ENCODE measurements around the gene HK3.

DNA sequence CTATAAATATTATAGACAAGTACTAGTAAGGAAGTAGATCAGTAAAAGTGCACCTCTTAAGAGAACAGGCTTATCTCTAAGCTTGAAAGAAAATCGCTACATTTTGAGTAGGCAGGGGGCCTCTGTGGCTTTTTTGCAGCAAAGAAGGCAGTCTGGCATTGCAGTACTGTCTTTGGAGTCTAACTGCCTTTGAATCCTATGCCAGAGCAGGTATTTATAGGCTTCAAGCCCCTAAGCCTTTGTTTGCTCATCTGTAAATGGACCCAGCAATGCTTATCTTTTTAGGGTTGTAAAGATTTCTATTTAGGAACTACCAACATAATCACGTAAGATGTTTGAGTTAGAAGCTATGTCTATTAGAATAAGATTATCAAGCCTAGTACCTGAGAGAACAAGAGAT, 23.7 kb upstream of the HK3 start:
- TF ChIP-seq, protein P1, sequence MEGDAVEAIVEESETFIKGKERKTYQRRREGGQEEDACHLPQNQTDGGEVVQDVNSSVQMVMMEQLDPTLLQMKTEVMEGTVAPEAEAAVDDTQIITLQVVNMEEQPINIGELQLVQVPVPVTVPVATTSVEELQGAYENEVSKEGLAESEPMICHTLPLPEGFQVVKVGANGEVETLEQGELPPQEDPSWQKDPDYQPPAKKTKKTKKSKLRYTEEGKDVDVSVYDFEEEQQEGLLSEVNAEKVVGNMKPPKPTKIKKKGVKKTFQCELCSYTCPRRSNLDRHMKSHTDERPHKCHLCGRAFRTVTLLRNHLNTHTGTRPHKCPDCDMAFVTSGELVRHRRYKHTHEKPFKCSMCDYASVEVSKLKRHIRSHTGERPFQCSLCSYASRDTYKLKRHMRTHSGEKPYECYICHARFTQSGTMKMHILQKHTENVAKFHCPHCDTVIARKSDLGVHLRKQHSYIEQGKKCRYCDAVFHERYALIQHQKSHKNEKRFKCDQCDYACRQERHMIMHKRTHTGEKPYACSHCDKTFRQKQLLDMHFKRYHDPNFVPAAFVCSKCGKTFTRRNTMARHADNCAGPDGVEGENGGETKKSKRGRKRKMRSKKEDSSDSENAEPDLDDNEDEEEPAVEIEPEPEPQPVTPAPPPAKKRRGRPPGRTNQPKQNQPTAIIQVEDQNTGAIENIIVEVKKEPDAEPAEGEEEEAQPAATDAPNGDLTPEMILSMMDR (IDR thresholded peaks at IDR 0.05) = no peak
- TF ChIP-seq POLR2A (IDR thresholded peaks at IDR 0.05) = no peak
